ENCODE measurements around the gene CDC5L. TPM values are rescaled to one million over a fixed set of nuclear protein-coding genes. Genes with fewer than 3 reads are reported as not detected.

CDC5L gene
- polyA plus RNA-seq, 3 donors, result 4.9 to 10.2 (median 7.4) TPM

DNA sequence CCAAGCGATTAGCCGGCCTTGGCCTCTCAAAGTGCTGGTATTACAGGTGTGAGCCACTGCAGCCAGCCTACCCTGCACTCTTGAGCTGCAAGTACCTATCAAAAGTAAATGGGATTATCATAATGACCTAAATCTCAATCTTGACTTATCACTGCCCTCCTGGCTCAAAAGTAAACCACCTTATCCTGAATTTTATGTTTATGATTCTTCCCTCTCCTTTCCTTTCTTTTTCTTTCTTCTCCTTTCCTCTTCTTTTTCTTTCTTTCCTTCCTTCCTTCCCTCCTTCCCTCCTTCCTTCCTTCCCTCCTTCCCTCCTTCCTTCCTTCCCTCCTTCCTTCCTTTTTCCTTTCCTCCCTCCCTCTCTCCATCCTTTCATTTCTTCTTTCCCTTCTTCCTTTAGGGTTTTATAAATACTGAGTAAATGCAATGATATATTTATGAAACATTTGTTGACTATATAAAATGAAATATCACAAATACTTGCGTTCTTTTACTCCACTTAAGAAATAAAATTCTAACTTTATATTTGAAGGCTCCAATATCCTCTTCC is 24.1 kb upstream of the CDC5L start:
- H3K27me3 Mint-ChIP-seq (ENCODE audit: low read depth in 3 of 3), result peaks cover 0 to 5% (median 2%) of the 10 kb centered on the region in 3 donors
- Histone ChIP-seq H4K20me1 (ENCODE audit: insufficient read depth, low read length) (no peaks in the 10 kb centered on the region), H3K4me1 (ENCODE audit: control insufficient read depth in 1 of 2, insufficient read depth in 2 of 2, low read length in 2 of 2) (no peaks in the 10 kb centered on the region), H2AFZ (ENCODE audit: insufficient read depth, low read depth, low read length, poor library complexity, severe bottlenecking) (no peak overlapping the region), H3K9ac (ENCODE audit: insufficient read depth, low read length, poor library complexity, severe bottlenecking) (no peak overlapping the region), H3K9me3 (replicated peaks in 1 of 2; ENCODE audit: control insufficient read depth in 1 of 2, insufficient read depth in 1 of 2, low read length in 2 of 2) (no peaks in the 10 kb centered on the region), H3K27ac (ENCODE audit: low read depth in 1 of 2, low read length in 2 of 2) (no peak overlapping the region), H3K36me3 (replicated peaks in 1 of 2; ENCODE audit: control insufficient read depth in 1 of 2, insufficient read depth in 2 of 2, low read length in 2 of 2) (no peaks in the 10 kb centered on the region), H3K79me2 (ENCODE audit: insufficient read depth, low read length) (no peaks in the 10 kb centered on the region), H3K27me3 (ENCODE audit: control insufficient read depth in 2 of 2, insufficient read depth in 2 of 2, low read length in 2 of 2) (peaks cover 0 to 2% of the 10 kb centered on the region in 2 donors), H3K4me2 (replicated peaks; ENCODE audit: extremely low read depth, low read length, poor library complexity, severe bottlenecking) (no peak overlapping the region), H3K4me3 (replicated peaks in 1 of 3; ENCODE audit: low read depth in 2 of 3, low read length in 3 of 3) (no peak overlapping the region)
- H3K4me3 Mint-ChIP-seq, result no peak overlapping the region
- no peak for DNase-seq
- H3K9me3 Mint-ChIP-seq, result no peaks in the 10 kb centered on the region
- intact Hi-C loops (cut with micrococcal nuclease), result no loop called here
- peaks cover 3% of the 10 kb centered on the region for H3K4me1 Mint-ChIP-seq
- H3K27ac Mint-ChIP-seq, result no peak overlapping the region
- H3K36me3 Mint-ChIP-seq, result no peaks in the 10 kb centered on the region
- TF ChIP-seq, protein P1, sequence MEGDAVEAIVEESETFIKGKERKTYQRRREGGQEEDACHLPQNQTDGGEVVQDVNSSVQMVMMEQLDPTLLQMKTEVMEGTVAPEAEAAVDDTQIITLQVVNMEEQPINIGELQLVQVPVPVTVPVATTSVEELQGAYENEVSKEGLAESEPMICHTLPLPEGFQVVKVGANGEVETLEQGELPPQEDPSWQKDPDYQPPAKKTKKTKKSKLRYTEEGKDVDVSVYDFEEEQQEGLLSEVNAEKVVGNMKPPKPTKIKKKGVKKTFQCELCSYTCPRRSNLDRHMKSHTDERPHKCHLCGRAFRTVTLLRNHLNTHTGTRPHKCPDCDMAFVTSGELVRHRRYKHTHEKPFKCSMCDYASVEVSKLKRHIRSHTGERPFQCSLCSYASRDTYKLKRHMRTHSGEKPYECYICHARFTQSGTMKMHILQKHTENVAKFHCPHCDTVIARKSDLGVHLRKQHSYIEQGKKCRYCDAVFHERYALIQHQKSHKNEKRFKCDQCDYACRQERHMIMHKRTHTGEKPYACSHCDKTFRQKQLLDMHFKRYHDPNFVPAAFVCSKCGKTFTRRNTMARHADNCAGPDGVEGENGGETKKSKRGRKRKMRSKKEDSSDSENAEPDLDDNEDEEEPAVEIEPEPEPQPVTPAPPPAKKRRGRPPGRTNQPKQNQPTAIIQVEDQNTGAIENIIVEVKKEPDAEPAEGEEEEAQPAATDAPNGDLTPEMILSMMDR (IDR thresholded peaks at IDR 0.05), result no peak
- 100% methylated on average over 2 of the region's 3 CpGs for WGBS (ENCODE audit: insufficient coverage)

DNA sequence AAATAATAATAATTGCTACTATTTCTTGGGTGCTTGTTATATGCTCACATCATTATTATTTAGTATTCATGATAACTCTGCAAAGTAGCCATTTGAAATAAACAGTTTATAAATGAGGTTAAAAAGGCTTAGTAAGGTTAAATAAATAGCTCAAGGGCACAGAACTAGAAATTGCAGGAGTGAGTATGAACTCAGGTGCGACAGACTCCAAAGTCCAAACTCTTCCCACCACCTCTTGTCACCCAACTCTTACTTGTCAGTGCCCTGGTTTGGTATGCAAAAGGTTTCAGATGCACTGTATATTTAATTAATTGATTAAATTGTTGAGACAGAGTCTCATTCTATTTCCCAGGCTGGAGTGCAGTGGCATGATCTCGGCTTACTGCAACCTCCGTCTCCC is 20.7 kb upstream of the CDC5L start:
- intact Hi-C loops (cut with micrococcal nuclease), result no loop called here
- H3K4me1 ChIP-seq (ENCODE audit: control insufficient read depth in 1 of 2, insufficient read depth in 2 of 2, low read length in 2 of 2), result no peaks in the 10 kb centered on the region
- no CpG with 5 or more reads among the region's 3 CpGs for WGBS (ENCODE audit: insufficient coverage)
- H3K4me2 ChIP-seq (replicated peaks; ENCODE audit: extremely low read depth, low read length, poor library complexity, severe bottlenecking), result no peak overlapping the region
- no peak overlapping the region for H2AFZ ChIP-seq (ENCODE audit: insufficient read depth, low read depth, low read length, poor library complexity, severe bottlenecking)
- no peak overlapping the region for H3K27ac Mint-ChIP-seq
- H4K20me1 ChIP-seq (ENCODE audit: insufficient read depth, low read length), result no peaks in the 10 kb centered on the region
- no peaks in the 10 kb centered on the region for H3K36me3 ChIP-seq (replicated peaks in 1 of 2; ENCODE audit: control insufficient read depth in 1 of 2, insufficient read depth in 2 of 2, low read length in 2 of 2)
- DNase-seq, result no peak
- H3K79me2 ChIP-seq (ENCODE audit: insufficient read depth, low read length), result no peaks in the 10 kb centered on the region
- H3K36me3 Mint-ChIP-seq, result no peaks in the 10 kb centered on the region
- peaks cover 0 to 7% (median 2%) of the 10 kb centered on the region in 3 donors for H3K27me3 Mint-ChIP-seq (ENCODE audit: low read depth in 3 of 3)
- H3K4me1 Mint-ChIP-seq, result peaks cover 3% of the 10 kb centered on the region
- H3K4me3 ChIP-seq (replicated peaks in 1 of 3; ENCODE audit: low read depth in 2 of 3, low read length in 3 of 3), result no peak overlapping the region
- H3K27ac ChIP-seq (ENCODE audit: low read depth in 1 of 2, low read length in 2 of 2), result no peak overlapping the region
- no peak overlapping the region for H3K9ac ChIP-seq (ENCODE audit: insufficient read depth, low read length, poor library complexity, severe bottlenecking)
- no peaks in the 10 kb centered on the region for H3K9me3 Mint-ChIP-seq
- peaks cover 0 to 2% of the 10 kb centered on the region in 2 donors for H3K27me3 ChIP-seq (ENCODE audit: control insufficient read depth in 2 of 2, insufficient read depth in 2 of 2, low read length in 2 of 2)
- H3K4me3 Mint-ChIP-seq, result no peak overlapping the region
- TF ChIP-seq, protein P1 (IDR thresholded peaks at IDR 0.05), result no peak
- no peaks in the 10 kb centered on the region for H3K9me3 ChIP-seq (replicated peaks in 1 of 2; ENCODE audit: control insufficient read depth in 1 of 2, insufficient read depth in 1 of 2, low read length in 2 of 2)
